ENCODE results near the gene KIZ.

Gene KIZ

DNA sequence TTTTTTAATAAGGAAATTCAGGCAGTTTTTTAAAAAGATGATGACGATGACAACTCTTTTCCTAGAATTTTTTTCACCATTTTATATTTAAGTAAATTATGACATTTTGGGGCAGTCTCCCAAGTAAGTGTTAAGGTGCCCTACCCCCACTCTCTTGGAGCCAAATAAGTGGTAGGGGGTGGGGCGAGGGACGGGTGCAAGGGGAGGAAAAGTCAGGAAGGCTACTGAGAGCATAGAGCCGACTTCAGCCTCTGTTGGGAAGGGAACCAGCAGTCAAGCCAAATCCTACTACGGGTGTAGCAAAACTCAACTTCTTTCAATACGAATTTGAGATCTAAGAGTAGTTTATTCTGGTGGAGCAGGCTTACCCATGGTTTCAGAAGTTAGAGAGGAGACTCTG is 54.4 kb downstream of the KIZ start:
- DNase-seq: no peak

DNA sequence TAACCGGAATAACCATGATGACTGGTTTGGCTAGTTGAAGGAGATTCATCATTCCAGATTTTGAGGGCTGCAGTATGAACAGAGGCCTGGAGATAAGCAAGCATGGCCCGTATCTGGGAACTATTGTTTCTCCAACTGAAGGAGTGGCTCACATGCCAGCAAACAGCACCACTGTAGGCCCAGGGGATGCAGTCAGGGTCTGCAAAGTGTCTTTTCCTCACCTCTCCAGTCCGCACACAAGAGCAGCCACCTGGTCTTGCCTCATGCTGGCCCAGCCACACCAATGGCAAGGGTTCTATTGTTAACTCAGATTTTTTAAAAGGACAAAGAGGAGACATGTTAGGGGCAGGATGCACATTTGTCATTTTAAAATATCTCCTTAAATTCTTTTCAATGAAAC is 55.1 kb downstream of the KIZ start:
- DNase-seq: no peak

DNA sequence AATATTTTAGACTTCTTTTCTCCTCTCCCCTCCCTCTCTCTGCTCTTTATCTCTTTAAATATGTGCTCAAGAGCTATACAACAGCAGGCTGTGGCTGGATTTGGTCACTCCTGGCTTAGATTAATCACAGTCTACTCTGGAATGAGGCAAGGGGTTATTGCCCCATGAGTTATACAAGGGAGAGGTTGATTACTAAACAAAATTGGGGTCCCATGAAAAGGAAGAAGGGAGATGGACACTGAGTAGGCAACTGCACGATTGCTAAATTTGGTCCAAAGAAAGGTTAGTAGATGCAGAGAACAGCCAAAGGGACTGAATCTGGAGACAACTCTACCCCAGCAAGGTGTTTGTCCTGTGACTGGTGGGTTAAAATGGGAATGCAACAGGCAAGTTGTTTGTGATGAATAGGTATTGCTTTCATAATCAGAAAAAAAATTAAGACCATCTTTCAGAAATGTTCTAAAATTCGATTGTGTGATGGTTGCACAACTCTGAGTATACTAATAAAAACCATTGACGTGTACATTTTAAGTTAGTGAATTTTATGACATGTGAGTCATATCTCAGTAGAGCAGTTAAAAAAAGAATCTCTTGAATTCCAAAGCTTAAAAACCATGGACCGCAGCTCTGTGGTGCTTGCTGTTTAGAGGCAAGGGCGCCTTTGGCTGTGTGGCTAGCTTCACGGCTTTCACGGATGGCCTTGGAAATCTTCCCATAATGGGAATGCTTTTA is 57.1 kb downstream of the KIZ start:
- DNase-seq: peak; percentile 79

DNA sequence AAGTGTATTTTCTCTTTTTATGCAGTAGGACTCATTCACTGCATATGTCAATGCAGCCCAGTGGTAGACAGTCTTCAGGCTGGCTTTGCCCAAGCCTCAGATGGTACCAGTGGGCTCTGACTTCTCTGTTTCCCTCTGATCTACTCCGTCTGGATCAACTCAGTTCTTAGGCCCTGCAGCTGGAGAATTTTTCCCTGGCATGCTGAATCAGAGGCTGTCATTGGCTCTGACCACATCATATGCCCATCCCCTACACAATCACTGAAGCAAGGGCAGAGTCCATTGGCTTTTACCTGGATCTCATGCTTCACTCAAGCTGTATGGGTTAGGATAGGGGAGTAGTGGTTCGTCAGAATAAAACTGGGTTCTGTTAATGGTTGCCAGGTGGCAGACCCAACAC is 57.8 kb downstream of the KIZ start:
- no peak for DNase-seq

DNA sequence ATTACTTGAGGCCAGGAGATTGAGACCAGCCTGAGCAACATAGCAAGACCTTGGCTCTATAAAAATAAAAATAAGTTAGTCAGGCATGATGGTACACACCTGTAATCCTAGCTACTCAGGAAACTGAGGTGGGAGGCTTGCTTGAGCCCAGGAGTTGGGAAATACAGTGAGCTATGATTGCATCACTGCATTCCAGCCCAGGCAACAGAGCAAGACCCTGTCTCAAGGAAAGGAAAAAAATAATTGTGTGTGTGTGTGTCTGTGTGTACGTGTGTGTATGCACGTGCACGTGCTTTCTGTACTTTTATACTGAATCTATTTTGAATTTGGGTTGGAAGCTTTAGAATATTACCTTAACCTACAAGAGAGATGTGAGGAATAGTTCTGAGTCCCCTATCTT is 58.9 kb downstream of the KIZ start:
- peak; percentile 54 for DNase-seq

DNA sequence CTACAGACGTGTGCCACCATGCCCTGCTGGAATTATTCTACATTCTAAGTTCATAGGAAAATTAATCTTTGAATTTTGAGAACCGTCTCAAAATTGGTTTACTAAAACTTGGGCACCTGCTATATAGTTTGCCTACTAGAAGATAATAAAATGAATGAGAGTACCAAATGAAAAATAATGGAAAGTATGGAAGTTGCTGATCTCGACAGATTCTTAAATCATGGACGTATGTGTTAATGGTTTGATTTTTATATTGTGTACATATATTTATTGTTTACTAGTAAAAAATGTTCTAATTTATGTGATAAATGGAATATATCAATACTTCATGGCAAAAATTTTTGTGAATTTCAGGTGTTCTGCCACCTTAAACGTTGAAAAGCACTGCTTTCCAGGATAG is 60.0 kb downstream of the KIZ start:
- DNase-seq: no peak

DNA sequence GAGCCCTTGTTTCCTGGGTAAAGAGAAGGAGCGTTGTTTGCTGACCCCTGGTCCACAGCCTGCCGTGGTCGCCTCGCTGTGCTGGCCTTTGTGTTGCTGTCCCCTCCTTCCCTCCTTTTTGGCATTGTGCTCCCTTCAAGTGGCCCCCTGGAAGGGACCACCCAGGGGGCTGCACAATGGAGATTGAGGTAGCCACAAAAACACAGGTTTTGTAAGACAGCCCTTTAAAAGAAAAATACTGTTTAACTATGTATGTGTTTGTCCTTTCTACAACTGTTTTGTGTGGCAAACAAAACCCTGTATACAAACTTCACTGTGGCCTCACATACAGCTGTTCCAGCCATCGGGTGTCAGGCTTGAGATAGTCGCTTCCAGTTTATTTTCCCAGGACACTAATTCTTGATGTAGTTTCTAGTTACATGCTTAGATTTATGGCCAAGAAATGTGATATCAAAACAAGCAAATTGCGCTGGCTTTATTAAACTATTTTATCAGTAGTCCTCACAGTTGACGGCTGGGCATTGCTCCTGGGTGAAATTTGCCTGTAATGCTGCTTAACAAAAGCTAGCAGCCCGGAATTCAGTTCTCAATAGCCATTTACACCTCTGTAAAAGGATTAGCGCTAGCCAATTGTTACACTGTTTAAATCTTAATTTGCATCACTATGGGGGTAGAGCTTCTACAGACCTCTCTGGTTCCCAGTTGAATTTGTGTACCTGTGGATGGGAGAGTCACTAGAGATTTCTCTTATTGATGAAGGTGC is 64.1 kb downstream of the KIZ start:
- no peak for DNase-seq

DNA sequence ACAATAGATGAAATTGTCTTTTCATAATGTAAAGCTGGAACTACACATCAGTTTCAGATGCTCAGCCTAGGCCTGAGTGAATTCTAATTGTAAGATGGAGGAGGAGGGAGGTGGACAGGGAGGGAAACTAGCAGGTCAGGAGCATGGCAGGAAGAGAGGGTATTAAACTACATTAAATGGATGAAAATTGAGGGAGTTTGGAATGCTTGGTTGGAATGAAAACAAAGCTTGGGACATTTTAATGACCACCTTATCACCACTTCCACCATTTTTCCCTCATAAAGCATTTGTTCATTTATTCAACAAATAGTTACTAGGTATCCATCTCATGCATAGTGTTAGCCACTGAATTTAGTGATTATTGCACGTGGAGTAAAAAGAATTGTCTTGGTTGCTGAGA is 65.0 kb downstream of the KIZ start:
- no peak for DNase-seq

DNA sequence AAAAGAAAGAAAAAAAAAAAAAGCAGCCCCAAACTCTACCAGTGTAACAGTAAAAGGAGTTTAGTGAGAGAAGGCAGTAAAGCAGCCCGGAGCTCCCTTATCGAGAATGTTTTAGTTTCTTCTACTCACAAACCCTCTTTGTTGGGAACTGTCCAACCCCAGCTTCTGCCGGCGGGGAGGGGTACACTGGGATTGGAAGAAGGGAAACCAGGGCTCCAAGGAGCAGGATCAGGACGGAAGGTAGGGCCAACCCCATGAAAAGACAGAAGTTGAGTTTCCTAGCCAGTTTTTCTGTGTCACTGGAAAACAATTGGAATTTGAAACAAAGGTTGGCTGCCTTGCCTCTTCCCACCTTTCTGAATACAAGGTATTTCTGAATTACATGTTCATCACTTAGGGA is 66.0 kb downstream of the KIZ start:
- DNase-seq: no peak

DNA sequence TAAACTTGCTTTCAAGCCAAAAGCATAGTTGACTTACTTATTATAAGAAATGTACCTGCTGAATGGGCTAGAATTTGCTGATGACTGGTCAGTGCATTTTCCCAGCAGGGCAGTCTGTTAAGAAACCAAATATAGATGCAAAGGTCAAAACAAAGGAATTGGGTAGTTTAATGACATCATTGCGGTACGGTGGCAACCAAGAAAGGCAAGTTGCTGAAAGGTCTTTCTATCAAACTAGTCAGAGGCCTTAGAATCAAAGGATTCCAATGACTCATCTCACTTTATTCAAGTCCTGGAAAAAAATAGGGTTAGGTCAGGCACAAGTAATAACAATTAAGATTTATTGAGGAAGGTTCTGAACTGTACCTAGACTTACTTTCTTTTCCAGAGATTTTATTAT is 76.4 kb downstream of the KIZ start:
- DNase-seq: peak; percentile 13

DNA sequence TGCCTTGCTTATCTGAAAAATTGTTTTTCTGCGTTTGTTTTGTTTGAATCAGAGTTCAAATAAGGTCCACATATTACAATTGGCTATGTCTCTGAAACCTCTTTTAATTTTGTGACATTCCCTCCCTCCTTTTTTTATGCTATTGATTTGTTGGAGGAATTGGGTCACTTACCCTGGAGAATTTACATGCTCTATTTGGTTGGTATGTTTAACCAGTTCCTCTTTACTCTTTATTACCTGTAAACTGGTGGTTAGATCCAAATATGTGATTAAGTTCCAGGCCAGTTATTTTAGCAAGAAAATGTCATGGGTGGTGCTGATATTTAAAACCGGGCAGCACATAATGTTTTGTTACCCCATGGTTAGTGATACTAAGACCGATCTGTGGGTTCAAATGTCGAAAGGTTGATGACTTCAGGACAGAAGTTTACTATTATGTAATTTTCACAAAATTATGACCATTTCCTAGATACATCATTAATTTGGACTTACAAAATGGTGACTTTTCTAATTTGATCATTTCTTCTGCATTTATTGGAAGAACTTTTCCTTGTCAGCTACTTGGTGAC is 77.3 kb downstream of the KIZ start:
- no peak for DNase-seq

DNA sequence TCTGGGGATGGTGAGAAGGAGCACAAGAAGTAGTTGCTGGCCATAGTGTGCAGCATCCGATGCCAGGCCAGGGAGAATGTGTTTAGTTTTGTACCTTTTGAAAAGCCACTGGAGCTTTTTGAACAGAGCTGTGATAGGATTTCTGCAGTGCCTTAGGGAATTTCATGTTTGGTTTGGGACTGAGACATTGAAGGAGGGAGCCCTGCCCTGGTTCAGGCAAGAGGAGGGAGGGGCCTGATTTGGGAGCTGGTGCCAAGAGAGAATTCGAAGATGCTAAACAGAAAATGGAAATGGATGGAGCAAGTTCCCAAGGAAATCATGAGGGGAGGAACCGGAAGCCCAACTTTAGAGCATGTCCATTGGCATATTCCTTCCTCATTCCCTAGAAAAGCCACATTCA is 80.7 kb downstream of the KIZ start:
- DNase-seq: no peak

DNA sequence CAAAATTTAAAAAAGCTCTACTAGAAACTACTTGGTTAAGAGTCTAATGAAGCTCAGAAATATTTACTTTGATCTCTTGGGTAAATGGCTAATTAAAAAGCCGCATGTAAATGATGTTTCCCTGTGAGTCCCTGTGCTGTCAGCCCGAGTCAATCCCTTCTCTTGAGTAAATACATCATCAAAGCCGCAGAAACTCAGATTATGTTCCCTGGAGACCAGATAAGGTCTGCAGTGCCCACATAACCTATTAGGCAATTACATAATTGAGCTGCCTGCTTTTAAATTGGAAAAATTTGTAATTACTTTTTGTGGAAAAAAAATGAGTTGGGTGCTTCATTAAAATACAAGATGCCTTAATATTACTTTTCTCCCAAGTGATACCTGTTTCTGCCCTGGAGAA is 83.1 kb downstream of the KIZ start:
- no peak for DNase-seq

DNA sequence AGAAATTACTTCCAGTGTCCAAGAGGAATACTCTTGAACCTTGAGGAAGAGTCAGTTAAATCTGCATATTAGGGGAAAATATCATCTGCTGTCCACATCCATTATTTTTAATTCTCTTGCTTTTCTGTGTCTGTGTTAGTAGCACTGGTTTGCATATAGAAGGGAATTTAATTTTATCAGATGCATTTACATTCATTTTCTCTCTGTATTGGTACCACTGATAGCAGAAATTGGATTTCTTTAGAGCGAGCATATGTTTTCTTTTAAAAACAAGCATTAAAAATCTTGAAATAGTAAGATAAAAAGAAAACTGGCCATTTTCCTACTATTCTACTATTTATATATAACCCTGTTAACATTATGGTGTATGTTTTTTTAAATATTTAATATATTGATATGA is 83.8 kb downstream of the KIZ start:
- DNase-seq: no peak

DNA sequence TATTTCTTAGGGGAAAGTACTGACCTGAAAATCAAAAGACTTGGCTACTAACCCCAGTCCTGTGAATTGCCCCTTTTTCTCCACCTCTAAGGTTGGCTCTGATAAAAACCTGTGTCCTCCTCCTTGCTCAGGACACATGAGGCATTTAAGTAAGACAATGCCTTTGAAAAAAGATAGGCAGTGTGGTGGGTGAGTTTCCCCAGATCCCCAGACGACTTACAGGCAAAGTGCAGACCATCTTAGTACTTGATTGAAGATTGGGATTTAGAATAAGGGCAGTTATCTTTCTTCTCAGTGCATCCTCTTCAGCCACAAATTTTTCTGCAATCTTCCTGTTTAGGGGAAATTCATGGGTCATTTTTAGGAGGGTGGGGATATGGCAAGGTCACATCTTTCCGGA is 87.8 kb downstream of the KIZ start:
- no peak for DNase-seq

DNA sequence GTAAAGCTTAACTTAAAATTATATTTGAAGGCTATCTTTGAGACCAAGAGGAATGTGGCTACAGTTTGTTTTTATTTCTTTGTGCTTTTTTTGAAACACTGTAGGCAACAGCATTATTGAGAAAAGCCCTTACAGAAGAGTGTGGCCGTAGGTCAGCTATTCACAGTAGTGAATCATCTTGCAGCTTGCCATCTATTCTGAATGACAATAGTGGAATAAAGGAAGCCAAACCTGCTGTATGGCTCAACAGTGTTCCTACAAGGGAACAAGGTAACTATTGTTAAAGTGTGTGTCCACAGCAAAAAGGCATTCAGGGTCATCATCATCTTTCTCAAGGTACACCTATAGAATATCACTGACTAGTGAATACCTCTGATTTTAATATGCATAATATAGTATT is 88.5 kb downstream of the KIZ start:
- DNase-seq: no peak

DNA sequence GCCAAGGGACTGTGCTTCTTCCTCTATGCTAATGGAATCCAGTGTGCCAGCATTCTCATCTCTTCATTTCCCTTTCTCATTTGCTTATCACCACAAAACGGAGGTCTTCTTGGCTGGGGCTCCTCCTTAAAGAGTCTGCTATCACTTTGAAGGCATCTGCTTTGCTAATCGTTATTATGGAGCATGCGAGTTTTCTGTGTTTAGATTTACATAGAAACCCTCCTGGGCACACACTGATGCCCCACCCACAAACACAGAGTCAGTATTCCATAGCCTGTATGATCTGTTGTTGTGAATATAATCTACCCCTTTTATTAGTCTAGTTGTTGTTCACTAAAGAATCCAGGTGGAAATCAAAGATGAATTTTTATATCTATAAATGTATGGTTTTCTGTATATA is 93.8 kb downstream of the KIZ start:
- DNase-seq: no peak

DNA sequence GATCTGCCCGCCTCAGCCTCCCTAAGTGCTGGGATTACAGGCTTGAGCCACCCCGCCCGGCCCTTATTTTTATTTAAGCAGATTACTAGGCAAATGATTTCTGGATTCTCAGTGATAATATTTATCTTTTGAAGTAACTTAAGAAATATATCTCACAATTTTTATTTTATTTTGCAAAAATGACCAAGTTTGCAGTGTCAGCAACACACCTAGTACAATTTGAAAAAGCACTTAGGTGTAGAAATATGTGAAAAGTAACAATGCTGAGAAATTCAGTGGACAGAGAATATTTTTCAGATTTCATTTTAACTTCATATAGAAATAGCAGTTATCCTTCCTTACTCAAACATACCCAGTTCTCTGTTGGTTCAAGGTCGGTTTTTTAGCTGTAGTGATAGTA is 98.3 kb downstream of the KIZ start:
- no peak for DNase-seq

DNA sequence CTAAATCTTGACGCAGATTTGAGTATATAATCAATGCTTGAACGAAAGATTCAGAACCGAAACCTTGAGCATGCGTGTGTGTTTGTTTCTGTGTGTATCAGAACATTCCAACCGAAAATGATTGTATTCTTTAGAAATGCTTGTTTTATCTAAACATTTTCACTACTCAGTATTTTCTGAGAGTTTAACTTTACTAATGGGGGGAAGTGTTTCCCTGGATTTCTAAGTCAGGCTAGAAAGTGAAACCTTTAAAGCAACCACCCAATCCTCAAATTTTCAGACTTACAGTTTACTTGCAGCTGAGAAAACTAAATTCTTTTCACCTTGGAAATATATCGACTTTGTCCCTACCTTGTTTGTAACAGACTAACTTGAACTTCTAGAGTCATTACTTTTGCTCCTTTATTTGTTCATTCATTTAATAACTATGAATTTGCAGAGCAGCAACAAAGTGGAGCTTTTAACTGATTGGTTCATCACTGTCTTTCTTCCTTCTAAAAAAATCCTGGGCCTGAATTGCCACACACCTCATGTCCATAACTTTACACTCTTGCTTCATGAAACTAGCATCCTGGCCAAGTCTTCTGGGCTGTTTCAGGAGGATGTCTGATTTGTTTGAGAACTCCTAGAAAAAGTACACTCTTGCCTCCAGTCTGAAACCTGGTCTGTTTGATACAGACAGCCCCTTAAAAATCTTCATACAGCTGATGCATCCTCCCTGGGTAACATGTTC is 99.5 kb downstream of the KIZ start:
- DNase-seq: no peak

DNA sequence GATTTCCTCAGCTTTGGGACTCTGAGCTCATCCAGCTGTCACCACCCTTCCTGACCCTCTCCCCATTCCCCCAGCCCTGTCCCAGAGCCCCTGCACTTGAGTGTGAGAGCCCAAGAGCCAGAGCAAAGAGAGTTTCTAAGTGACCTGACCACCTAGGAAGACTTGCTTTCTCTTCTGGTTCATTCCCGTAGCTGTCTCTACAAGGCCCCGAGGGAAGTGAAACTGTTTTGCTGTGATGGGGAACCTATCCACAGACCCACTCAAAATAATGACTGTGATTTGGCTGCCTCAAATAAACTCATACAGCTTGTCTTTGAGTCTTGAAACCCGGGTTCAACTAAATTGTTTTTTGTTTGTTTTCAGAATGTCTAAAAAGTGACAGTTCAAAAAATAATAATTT is 102.6 kb downstream of the KIZ start:
- DNase-seq: no peak

DNA sequence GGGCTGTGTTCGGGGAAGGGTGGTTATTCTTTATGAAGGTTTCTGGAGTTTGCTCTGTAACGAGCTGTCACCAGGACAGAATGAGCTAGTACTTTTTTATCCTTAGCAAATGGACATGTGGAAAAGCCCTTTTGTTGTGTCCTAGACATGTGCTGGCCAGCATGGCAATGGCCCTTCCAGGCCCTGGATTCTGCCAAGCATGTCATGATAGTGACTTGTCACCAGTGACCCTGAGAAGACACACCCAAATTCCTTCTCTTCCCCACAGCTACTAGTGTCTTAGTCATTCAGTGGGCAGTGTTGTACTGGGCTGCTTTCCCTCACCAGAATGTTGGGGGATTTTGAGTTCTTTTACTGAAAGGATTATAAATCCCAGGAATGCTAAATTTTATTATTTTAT is 103.3 kb downstream of the KIZ start:
- no peak for DNase-seq

DNA sequence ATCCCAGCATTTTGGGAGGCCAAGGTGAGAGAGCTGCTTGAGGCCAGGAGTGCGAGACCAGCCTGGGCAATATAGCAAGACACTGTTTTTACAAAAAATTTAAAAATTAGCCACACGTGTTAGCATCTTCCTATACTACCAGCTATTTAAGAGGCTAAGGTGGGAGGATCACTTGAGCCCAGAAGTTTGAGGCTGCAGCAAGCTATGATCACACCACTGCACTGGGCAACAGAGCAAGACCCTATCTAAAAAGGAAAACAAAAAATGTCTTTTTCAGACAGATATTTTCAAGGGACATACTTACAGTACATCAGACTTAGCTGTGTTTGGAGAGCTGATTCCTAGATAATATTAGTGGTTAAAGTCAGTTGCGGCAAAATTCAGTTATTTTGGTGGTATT is 104.3 kb downstream of the KIZ start:
- no peak for DNase-seq

DNA sequence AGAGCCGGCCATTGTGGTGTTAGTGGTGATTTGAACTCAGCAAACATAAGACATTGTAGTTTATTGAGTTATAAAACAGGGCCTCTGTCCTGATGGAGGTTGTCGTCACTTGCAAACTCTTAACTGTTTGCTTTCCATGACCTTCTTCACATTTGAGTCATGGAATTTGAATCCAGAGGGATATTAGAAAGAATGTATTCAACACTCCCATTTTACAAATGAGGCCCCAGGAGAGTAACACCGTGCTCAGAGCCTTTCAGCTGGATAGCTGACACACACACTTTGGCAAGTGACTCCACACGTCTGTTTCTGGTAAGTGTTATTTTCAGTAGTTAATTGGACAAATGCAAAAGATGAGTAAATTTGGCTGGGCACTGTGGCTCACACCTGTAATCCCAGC is 104.8 kb downstream of the KIZ start:
- DNase-seq: no peak
